OCI-LY7 (cell line): Measurements from ENCODE around the gene DBI. TPM values are rescaled to one million over a fixed set of nuclear protein-coding genes. Genes with fewer than 3 reads are reported as not detected.

ENCODE experiments used
- BruUV-seq: library from RNA; stranded (reverse); fragments of 400-500 nt; replicated peaks from 2 replicates; lab custom pipeline; 2021; lab: Mats Ljungman, UMichigan
- CTCF ChIA-PET: fragments of 300-600 bp; sonication (Branson Sonifier 250); formaldehyde crosslinking; loops from one replicate; lab custom pipeline; 2022; ENCODE audit warnings: antibody characterized with exemption; ENCODE audit not compliant: unreplicated experiment; lab: Charles Lee
- POLR2A ChIA-PET: fragments of 300-600 bp; sonication (Branson Sonifier 250); formaldehyde crosslinking; loops from one replicate; lab custom pipeline; 2022; ENCODE audit warnings: antibody characterized with exemption; lab: Charles Lee
- DNase-seq: peaks from one replicate; pipeline ENCODE4 v3.0.0-alpha.2; 2015; ENCODE audit warnings: low spot score
- H2AFZ ChIP-seq: fragments of 200-600 bp; sonication (generic), shearing (Covaris generic); 2 replicates; pipeline ENCODE4 v1.6.1; 2014; ENCODE audit warnings: mild to moderate bottlenecking, antibody characterized with exemption, low read length, moderate library complexity
- H3K27ac ChIP-seq: fragments of 200-600 bp; sonication (generic); 2 replicates; pipeline ENCODE4 v1.5.1; 2014; ENCODE audit warnings: mixed run types, low read depth, mild to moderate bottlenecking, moderate library complexity, low read length, inconsistent platforms; ENCODE audit not compliant: poor library complexity, severe bottlenecking
- H3K36me3 ChIP-seq: fragments of 200-600 bp; sonication (generic); 2 replicates; pipeline ENCODE4 v1.6.1; 2014; ENCODE audit warnings: mild to moderate bottlenecking, antibody characterized with exemption, low read length, moderate library complexity, mixed read lengths; ENCODE audit not compliant: insufficient read depth
- H3K4me1 ChIP-seq: fragments of 200-600 bp; sonication (generic); 2 replicates; pipeline ENCODE4 v1.5.1; 2014; ENCODE audit warnings: mild to moderate bottlenecking, low read length; ENCODE audit not compliant: insufficient read depth, poor library complexity, severe bottlenecking
- H3K4me2 ChIP-seq: fragments of 200-600 bp; sonication (generic); 2 replicates; pipeline ENCODE4 v1.6.1; 2014; ENCODE audit warnings: mild to moderate bottlenecking, low read length
- H3K4me3 ChIP-seq: fragments of 200-600 bp; sonication (generic); 2 replicates; pipeline ENCODE4 v1.5.1; 2014; ENCODE audit warnings: mild to moderate bottlenecking, low read depth, low read length; ENCODE audit not compliant: poor library complexity, severe bottlenecking
- H3K79me2 ChIP-seq: fragments of 200-600 bp; sonication (generic); 2 replicates; pipeline ENCODE4 v1.6.1; 2016; ENCODE audit warnings: low read depth, mild to moderate bottlenecking, low read length, moderate library complexity, mixed read lengths; ENCODE audit not compliant: insufficient read depth
- H3K9me2 ChIP-seq: fragments of 200-600 bp; sonication (generic); 2 replicates; pipeline ENCODE4 v1.6.1; 2016; ENCODE audit warnings: mild to moderate bottlenecking, low read length, mixed read lengths; ENCODE audit not compliant: insufficient read depth
- H3K9me3 ChIP-seq: fragments of 200-600 bp; sonication (generic); 2 replicates; pipeline ENCODE4 v1.6.1; 2014; ENCODE audit warnings: mild to moderate bottlenecking, mixed run types, low read length, mixed read lengths
- H4K20me1 ChIP-seq: fragments of 200-600 bp; sonication (generic); 2 replicates; pipeline ENCODE4 v1.6.1; 2014; ENCODE audit warnings: mild to moderate bottlenecking, antibody characterized with exemption, low read length, moderate library complexity, mixed read lengths; ENCODE audit not compliant: insufficient read depth
- CTCF ChIP-seq: fragments of 200-600 bp; sonication (generic); conservative IDR thresholded peaks from 2 replicates; pipeline ENCODE4 v1.5.1; 2014; ENCODE audit warnings: mild to moderate bottlenecking, antibody characterized with exemption, low read length, moderate library complexity, mixed read lengths
- EZH2phosphoT487 ChIP-seq: fragments of 200-600 bp; sonication (generic); IDR thresholded peaks from 2 replicates; pipeline ENCODE4 v1.6.1; 2018; ENCODE audit warnings: low read depth, borderline replicate concordance, mild to moderate bottlenecking, mixed run types, antibody characterized with exemption, low read length, moderate library complexity, mixed read lengths
- intact Hi-C: fragments of 100-400 bp; cut with micrococcal nuclease; formaldehyde crosslinking; loops from one replicate; pipeline ENCODE4 v1.10.0; 2022; ENCODE audit not compliant: unreplicated experiment
- total RNA-seq, 2 experiments: library from RNA; depleted of rRNA in 1 of 2; stranded (reverse); fragments of >200 nt in 1 of 2; shearing (Covaris generic) in 1 of 2; gene quantifications; 2 replicates each; pipeline ENCODE4 v1.2.3, GENCODE V29; 2014 to 2022

Gene DBI
- total RNA-seq, 2 experiments from 2014 or later = 293 to 309 TPM

GRCh38 chr2:119416299-119416923, 49.6 kb downstream of the DBI start:
- Histone ChIP-seq H3K36me3 (no peaks in the 10 kb centered on the region), H3K4me3 (no peak overlapping the region), H4K20me1 (no peaks in the 10 kb centered on the region), H3K4me2 (0 out of 2 replicates have a peak overlapping the region, but pooled peaks have one; percentile 9), H3K27ac (no peak overlapping the region), H3K4me1 (peaks cover 32% of the 10 kb centered on the region), H2AFZ (no peak overlapping the region), H3K9me2 (no peaks in the 10 kb centered on the region), H3K9me3 (0 out of 2 replicates have a peak, but pooled peaks cover 4% of the 10 kb centered on the region), H3K79me2 (no peaks in the 10 kb centered on the region)
- ChIA-PET CTCF (interaction anchor here (2.1 kb wide), 1 partner anchor 60 kb away, joined by 8 read pairs; no protein-coding TSS in a partner anchor), POLR2A (interaction anchor here (0.9 to 1.6 kb wide), 5 partner anchors 15 to 103 kb away, joined by 3 to 4 read pairs (median 3); no protein-coding TSS in a partner anchor)
- TF ChIP-seq EZH2phosphoT487 = no peak
- TF ChIP-seq CTCF = no peak
- intact Hi-C loops = no loop called here
- no TSS peak for BruUV-seq
- DNase-seq = peak; percentile 31

- no peak overlapping the region for H2AFZ ChIP-seq
- peaks cover 32% of the 10 kb centered on the region for H3K4me1 ChIP-seq
- no peak for TF ChIP-seq EZH2phosphoT487
- no peak for TF ChIP-seq CTCF
- intact Hi-C loops = no loop called here
- no peak overlapping the region for H3K4me3 ChIP-seq
- BruUV-seq = no TSS peak
- ChIA-PET CTCF (no interaction called here), POLR2A (no interaction called here)
- no peaks in the 10 kb centered on the region for H3K36me3 ChIP-seq
- H3K79me2 ChIP-seq = no peaks in the 10 kb centered on the region
- H3K4me2 ChIP-seq = no peak overlapping the region
- no peaks in the 10 kb centered on the region for H3K9me2 ChIP-seq
- no peaks in the 10 kb centered on the region for H4K20me1 ChIP-seq
- no peak overlapping the region for H3K27ac ChIP-seq
- DNase-seq = no peak
- 0 out of 2 replicates have a peak, but pooled peaks cover 9% of the 10 kb centered on the region for H3K9me3 ChIP-seq
Measured at GRCh38 chr2:119417908-119418307, 51.1 kb downstream of the DBI start.

- H3K9me3 ChIP-seq = 0 out of 2 replicates have a peak, but pooled peaks cover 9% of the 10 kb centered on the region
- no peak for DNase-seq
- TF ChIP-seq EZH2phosphoT487 = no peak
- no peak for TF ChIP-seq CTCF
- H3K36me3 ChIP-seq = no peaks in the 10 kb centered on the region
- intact Hi-C loops = no loop called here
- H3K79me2 ChIP-seq = no peaks in the 10 kb centered on the region
- no TSS peak for BruUV-seq
- peaks cover 26% of the 10 kb centered on the region for H3K4me1 ChIP-seq
- H3K4me3 ChIP-seq = no peak overlapping the region
- ChIA-PET CTCF (interaction anchor here (0.7 kb wide), 1 partner anchor 57 kb away, joined by 4 read pairs; no protein-coding TSS in a partner anchor), POLR2A (interaction anchor here (0.5 kb wide), 1 partner anchor 155 kb away, joined by 3 read pairs; no protein-coding TSS in a partner anchor)
- H3K4me2 ChIP-seq = no peak overlapping the region
- no peaks in the 10 kb centered on the region for H3K9me2 ChIP-seq
- no peak overlapping the region for H3K27ac ChIP-seq
- no peaks in the 10 kb centered on the region for H4K20me1 ChIP-seq
- H2AFZ ChIP-seq = no peak overlapping the region
Measured at GRCh38 chr2:119419065-119419464, 52.3 kb downstream of the DBI start.
